Progenitor cell of endocrine pancreas (in vitro differentiated cells): Measurements from ENCODE around the gene CEP97. TPM values are rescaled to one million over a fixed set of nuclear protein-coding genes. Genes with fewer than 3 reads are reported as not detected.

Source experiments
- total RNA-seq: library from RNA; stranded (reverse); gene quantifications from 2 replicates; pipeline ENCODE4 v1.2.1, GENCODE V29; 2021

The CEP97 gene
- total RNA-seq, 1 donor from 2014 or later: 21.9 TPM

Other genes starting within 250 kb of the CEP97 start
- gene SENP7, start 211.4 kb upstream of the CEP97 start, total RNA-seq: 60.9 and 63.7 TPM in 2 replicates
- gene TRMT10C, start 162.7 kb upstream of the CEP97 start, total RNA-seq: 24.0 and 24.4 TPM in 2 replicates
- 154 and 155 TPM in 2 replicates for gene PCNP, start 150.4 kb upstream of the CEP97 start, total RNA-seq
- gene ZBTB11, start 47.5 kb upstream of the CEP97 start, total RNA-seq: 17.8 and 18.8 TPM in 2 replicates
- 1,063 and 1,124 TPM in 2 replicates for gene RPL24, start 37.9 kb upstream of the CEP97 start, total RNA-seq
- gene NXPE3, start 54.6 kb downstream of the CEP97 start, total RNA-seq: 6.4 and 7.2 TPM in 2 replicates
- 13.3 and 13.5 TPM in 2 replicates for gene NFKBIZ, start 124.9 kb downstream of the CEP97 start, total RNA-seq